Caco-2 (cell line): ENCODE measurements around the gene RGS6. TPM values are rescaled to one million over a fixed set of nuclear protein-coding genes. Genes with fewer than 3 reads are reported as not detected.

Experiments used
- BruUV-seq: library from RNA; stranded (reverse); fragments of 400-500 nt; replicated peaks from 2 replicates; lab custom pipeline; 2021; lab: Mats Ljungman, UMichigan
- CTCF ChIA-PET: fragments of 300-600 bp; sonication (Branson Sonifier 250); formaldehyde crosslinking; loops from one replicate; lab custom pipeline; 2022; ENCODE audit warnings: antibody characterized with exemption; lab: Charles Lee
- POLR2A ChIA-PET: fragments of 300-600 bp; sonication (Branson Sonifier 250); formaldehyde crosslinking; loops from one replicate; lab custom pipeline; 2022; ENCODE audit warnings: antibody characterized with exemption; lab: Charles Lee
- DNase-seq, 2 experiments: peaks; one replicate each; pipeline versions ENCODE4 v3.0.0 to v3.0.0-alpha.2; 2020 to 2022
- H3K27me3 ChIP-seq: replicated peaks from 2 replicates; pipeline ENCODE4 v1.6.0; 2011; ENCODE audit warnings: low read length; ENCODE audit not compliant: control insufficient read depth, insufficient read depth
- H3K36me3 ChIP-seq: 2 replicates; pipeline ENCODE4 v1.5.1; 2011; ENCODE audit warnings: low read length; ENCODE audit not compliant: control insufficient read depth, insufficient read depth
- H3K4me1 ChIP-seq: fragments of 250-450 bp; sonication (Bioruptor Pico); 2 replicates; pipeline ENCODE4 v1.5.1; 2020; ENCODE audit warnings: mild to moderate bottlenecking
- H3K4me3 ChIP-seq: 2 replicates; pipeline ENCODE4 v1.5.1; 2011; ENCODE audit warnings: low read depth, mild to moderate bottlenecking, control low read depth, low read length
- H3K9me3 ChIP-seq: fragments of 250-450 bp; sonication (Bioruptor Pico); 2 replicates; pipeline ENCODE4 v1.5.1; 2020; ENCODE audit warnings: mild to moderate bottlenecking, moderate library complexity
- H3K27ac Mint-ChIP-seq: one replicate; pipeline ENCODE4 v1.8.0; 2022; ENCODE audit warnings: mixed read lengths; ENCODE audit not compliant: unreplicated experiment
- H3K27me3 Mint-ChIP-seq: one replicate; pipeline ENCODE4 v1.8.0; 2022; ENCODE audit warnings: mixed read lengths; ENCODE audit not compliant: insufficient read depth, unreplicated experiment
- H3K36me3 Mint-ChIP-seq: one replicate; pipeline ENCODE4 v1.8.0; 2022; ENCODE audit warnings: mild to moderate bottlenecking, mixed read lengths; ENCODE audit not compliant: insufficient read depth, unreplicated experiment
- H3K4me1 Mint-ChIP-seq: one replicate; pipeline ENCODE4 v1.8.0; 2022; ENCODE audit warnings: low read depth, mixed read lengths; ENCODE audit not compliant: unreplicated experiment
- H3K4me3 Mint-ChIP-seq: one replicate; pipeline ENCODE4 v1.8.0; 2022; ENCODE audit warnings: mild to moderate bottlenecking, moderate library complexity, mixed read lengths; ENCODE audit not compliant: unreplicated experiment
- H3K9me3 Mint-ChIP-seq: one replicate; pipeline ENCODE4 v1.8.0; 2022; ENCODE audit warnings: mixed read lengths; ENCODE audit not compliant: unreplicated experiment
- intact Hi-C: fragments of 100-400 bp; cut with micrococcal nuclease; formaldehyde crosslinking; loops from one replicate; pipeline ENCODE4 v1.10.0; 2022; ENCODE audit not compliant: unreplicated experiment
- total RNA-seq: library from RNA; stranded (reverse); gene quantifications from 2 replicates; pipeline ENCODE4 v1.2.3, GENCODE V29; 2022
- TF ChIP-seq, protein P1 (sequence below), 2 experiments: fragments of 200-600 bp in 1 of 2; IDR thresholded peaks; 1 replicate in 1 of 2; 2 replicates in 1 of 2; pipeline versions ENCODE4 v1.5.1 to v1.8.0; 2011 to 2022; ENCODE audit warnings: antibody characterized with exemption in 1 of 2, control low read depth in 1 of 2, inconsistent platforms in 1 of 2, low read depth in 1 of 2, low read length in 1 of 2, mild to moderate bottlenecking in 1 of 2, moderate library complexity in 1 of 2; ENCODE audit not compliant: insufficient read depth in 1 of 2, severe bottlenecking in 1 of 2, unreplicated experiment in 1 of 2

RGS6 gene
- total RNA-seq, 1 experiment from 2014 or later = not detected

GRCh38 chr14:72439707-72440106 lies 507.5 kb downstream of the RGS6 start:
- Histone ChIP-seq H3K36me3 (no peaks in the 10 kb centered on the region), H3K4me3 (no peak overlapping the region), H3K9me3 (no peaks in the 10 kb centered on the region), H3K4me1 (no peaks in the 10 kb centered on the region), H3K27me3 (no peaks in the 10 kb centered on the region; the same call in 1 of the 2 replicates)
- POLR2A ChIA-PET = no interaction called here
- Mint-ChIP-seq H3K27ac (no peak overlapping the region), H3K4me1 (no peaks in the 10 kb centered on the region), H3K9me3 (no peaks in the 10 kb centered on the region), H3K27me3 (peaks cover 19% of the 10 kb centered on the region), H3K36me3 (no peaks in the 10 kb centered on the region), H3K4me3 (no peak overlapping the region)
- no peak for DNase-seq
- no TSS peak for BruUV-seq
- CTCF ChIA-PET = no interaction called here
- intact Hi-C loops = no loop called here
- TF ChIP-seq, protein P1, sequence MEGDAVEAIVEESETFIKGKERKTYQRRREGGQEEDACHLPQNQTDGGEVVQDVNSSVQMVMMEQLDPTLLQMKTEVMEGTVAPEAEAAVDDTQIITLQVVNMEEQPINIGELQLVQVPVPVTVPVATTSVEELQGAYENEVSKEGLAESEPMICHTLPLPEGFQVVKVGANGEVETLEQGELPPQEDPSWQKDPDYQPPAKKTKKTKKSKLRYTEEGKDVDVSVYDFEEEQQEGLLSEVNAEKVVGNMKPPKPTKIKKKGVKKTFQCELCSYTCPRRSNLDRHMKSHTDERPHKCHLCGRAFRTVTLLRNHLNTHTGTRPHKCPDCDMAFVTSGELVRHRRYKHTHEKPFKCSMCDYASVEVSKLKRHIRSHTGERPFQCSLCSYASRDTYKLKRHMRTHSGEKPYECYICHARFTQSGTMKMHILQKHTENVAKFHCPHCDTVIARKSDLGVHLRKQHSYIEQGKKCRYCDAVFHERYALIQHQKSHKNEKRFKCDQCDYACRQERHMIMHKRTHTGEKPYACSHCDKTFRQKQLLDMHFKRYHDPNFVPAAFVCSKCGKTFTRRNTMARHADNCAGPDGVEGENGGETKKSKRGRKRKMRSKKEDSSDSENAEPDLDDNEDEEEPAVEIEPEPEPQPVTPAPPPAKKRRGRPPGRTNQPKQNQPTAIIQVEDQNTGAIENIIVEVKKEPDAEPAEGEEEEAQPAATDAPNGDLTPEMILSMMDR (IDR thresholded peaks at IDR 0.05; ENCODE audit: insufficient read depth in 1 of 2, low read depth in 1 of 2, low read length in 1 of 2, severe bottlenecking in 1 of 2, unreplicated experiment in 1 of 2) = no peak

- Histone ChIP-seq H3K4me3 (no peak overlapping the region), H3K9me3 (no peaks in the 10 kb centered on the region), H3K27me3 (no peaks in the 10 kb centered on the region), H3K4me1 (no peaks in the 10 kb centered on the region), H3K36me3 (no peaks in the 10 kb centered on the region)
- no peak overlapping the region for H3K4me3 Mint-ChIP-seq
- ChIA-PET POLR2A (no interaction called here), CTCF (no interaction called here)
- no peak for DNase-seq
- H3K36me3 Mint-ChIP-seq = no peaks in the 10 kb centered on the region
- H3K9me3 Mint-ChIP-seq = no peaks in the 10 kb centered on the region
- no peaks in the 10 kb centered on the region for H3K4me1 Mint-ChIP-seq
- intact Hi-C loops = no loop called here
- TF ChIP-seq, protein P1 (IDR thresholded peaks at IDR 0.05; ENCODE audit: insufficient read depth in 1 of 2, low read depth in 1 of 2, low read length in 1 of 2, severe bottlenecking in 1 of 2, unreplicated experiment in 1 of 2) = no peak
- H3K27ac Mint-ChIP-seq = no peak overlapping the region
- H3K27me3 Mint-ChIP-seq = peaks cover 16% of the 10 kb centered on the region
- no TSS peak for BruUV-seq
Observed at GRCh38 chr14:72443256-72443655, 511.0 kb downstream of the RGS6 start.

- Histone ChIP-seq H3K4me3 (no peak overlapping the region), H3K9me3 (no peaks in the 10 kb centered on the region), H3K27me3 (no peaks in the 10 kb centered on the region), H3K4me1 (no peaks in the 10 kb centered on the region), H3K36me3 (no peaks in the 10 kb centered on the region)
- TF ChIP-seq, protein P1 (IDR thresholded peaks at IDR 0.05; ENCODE audit: insufficient read depth in 1 of 2, low read depth in 1 of 2, low read length in 1 of 2, severe bottlenecking in 1 of 2, unreplicated experiment in 1 of 2) = no peak
- POLR2A ChIA-PET = no interaction called here
- Mint-ChIP-seq H3K27ac (no peak overlapping the region), H3K9me3 (no peaks in the 10 kb centered on the region), H3K36me3 (no peaks in the 10 kb centered on the region), H3K4me3 (no peak overlapping the region), H3K4me1 (no peaks in the 10 kb centered on the region), H3K27me3 (peaks cover 8% of the 10 kb centered on the region)
- intact Hi-C loops = no loop called here
- DNase-seq = no peak
- CTCF ChIA-PET = no interaction called here
- BruUV-seq = no TSS peak
Observed at GRCh38 chr14:72443991-72444441, 511.8 kb downstream of the RGS6 start.
